GM23338 (cell line): ENCODE measurements around the gene PKIB.

Experiments used
- CTCF ChIP-seq, 2 experiments: fragments of 200-600 bp in 1 of 2; sonication (generic) in 1 of 2; conservative IDR thresholded peaks; 2 replicates each; pipeline versions ENCODE4 v1.5.1 to v1.6.1; 2016 to 2017; ENCODE audit warnings: antibody characterized with exemption in 2 of 2, low read depth in 2 of 2, mild to moderate bottlenecking in 2 of 2, moderate library complexity in 1 of 2
- EZH2 ChIP-seq: fragments of 200-600 bp; sonication (generic); IDR thresholded peaks from one replicate; pipeline ENCODE4 v1.8.0; 2017; ENCODE audit warnings: antibody characterized with exemption, mild to moderate bottlenecking, low read depth; ENCODE audit not compliant: unreplicated experiment
- NANOG ChIP-seq: IDR thresholded peaks from 2 replicates; pipeline ENCODE4 v1.6.1; 2016; ENCODE audit warnings: antibody characterized with exemption, borderline replicate concordance
- POLR2AphosphoS5 ChIP-seq: IDR thresholded peaks from 2 replicates; pipeline ENCODE4 v1.6.1; 2016; ENCODE audit warnings: antibody characterized with exemption, low read depth
- TF ChIP-seq, protein P1 (sequence below): IDR thresholded peaks from one replicate; pipeline ENCODE4 v1.6.1; 2018; ENCODE audit warnings: antibody characterized with exemption; ENCODE audit not compliant: unreplicated experiment

GRCh38 chr6:122567034-122567433 is 43.2 kb upstream of the PKIB start:
- TF ChIP-seq CTCF (conservative IDR thresholded peaks at IDR 0.05; ENCODE audit: low read depth in 2 of 2) = no peak
- no peak for TF ChIP-seq POLR2AphosphoS5
- no peak for TF ChIP-seq EZH2
- TF ChIP-seq, protein P1, sequence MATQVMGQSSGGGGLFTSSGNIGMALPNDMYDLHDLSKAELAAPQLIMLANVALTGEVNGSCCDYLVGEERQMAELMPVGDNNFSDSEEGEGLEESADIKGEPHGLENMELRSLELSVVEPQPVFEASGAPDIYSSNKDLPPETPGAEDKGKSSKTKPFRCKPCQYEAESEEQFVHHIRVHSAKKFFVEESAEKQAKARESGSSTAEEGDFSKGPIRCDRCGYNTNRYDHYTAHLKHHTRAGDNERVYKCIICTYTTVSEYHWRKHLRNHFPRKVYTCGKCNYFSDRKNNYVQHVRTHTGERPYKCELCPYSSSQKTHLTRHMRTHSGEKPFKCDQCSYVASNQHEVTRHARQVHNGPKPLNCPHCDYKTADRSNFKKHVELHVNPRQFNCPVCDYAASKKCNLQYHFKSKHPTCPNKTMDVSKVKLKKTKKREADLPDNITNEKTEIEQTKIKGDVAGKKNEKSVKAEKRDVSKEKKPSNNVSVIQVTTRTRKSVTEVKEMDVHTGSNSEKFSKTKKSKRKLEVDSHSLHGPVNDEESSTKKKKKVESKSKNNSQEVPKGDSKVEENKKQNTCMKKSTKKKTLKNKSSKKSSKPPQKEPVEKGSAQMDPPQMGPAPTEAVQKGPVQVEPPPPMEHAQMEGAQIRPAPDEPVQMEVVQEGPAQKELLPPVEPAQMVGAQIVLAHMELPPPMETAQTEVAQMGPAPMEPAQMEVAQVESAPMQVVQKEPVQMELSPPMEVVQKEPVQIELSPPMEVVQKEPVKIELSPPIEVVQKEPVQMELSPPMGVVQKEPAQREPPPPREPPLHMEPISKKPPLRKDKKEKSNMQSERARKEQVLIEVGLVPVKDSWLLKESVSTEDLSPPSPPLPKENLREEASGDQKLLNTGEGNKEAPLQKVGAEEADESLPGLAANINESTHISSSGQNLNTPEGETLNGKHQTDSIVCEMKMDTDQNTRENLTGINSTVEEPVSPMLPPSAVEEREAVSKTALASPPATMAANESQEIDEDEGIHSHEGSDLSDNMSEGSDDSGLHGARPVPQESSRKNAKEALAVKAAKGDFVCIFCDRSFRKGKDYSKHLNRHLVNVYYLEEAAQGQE = no peak
- no peak for TF ChIP-seq NANOG
